ENCODE data around the gene ULK4.
A peak's percentile ranks its signal among the peaks of the same experiment; 100 is the strongest.
"Not testable (repeated sequence)": the region's sequence is repeated elsewhere in the genome, so short reads cannot be mapped to it uniquely, and the experiment has no call there.

Gene ULK4

GRCh38 chr3:41683666-41684350 lies 278.1 kb downstream of the ULK4 start:
- Histone ChIP-seq H3K4me1 (ENCODE audit: control insufficient read depth in 5 of 5, insufficient read depth in 5 of 5, low read length in 5 of 5) (peaks cover 0 to 26% (median 10%) of the 10 kb centered on the region in 5 donors), H3K9me3 (ENCODE audit: control insufficient read depth in 5 of 5, low read length in 5 of 5) (no peaks in the 10 kb centered on the region), H3K36me3 (ENCODE audit: control insufficient read depth in 5 of 5, insufficient read depth in 5 of 5, low read length in 5 of 5) (no peaks in the 10 kb centered on the region), H3K9ac (ENCODE audit: low read length in 5 of 5) (no peak overlapping the region), H3K27ac (ENCODE audit: low read depth, low read length) (no peak overlapping the region), H3K27me3 (ENCODE audit: control insufficient read depth in 5 of 5, insufficient read depth in 4 of 5, low read length in 5 of 5) (no peaks in the 10 kb centered on the region), H3K4me3 (ENCODE audit: low read depth in 1 of 5, low read length in 5 of 5) (no peak overlapping the region)

- Histone ChIP-seq H3K27me3 (ENCODE audit: control insufficient read depth in 5 of 5, insufficient read depth in 4 of 5, low read length in 5 of 5) (no peaks in the 10 kb centered on the region), H3K36me3 (ENCODE audit: control insufficient read depth in 5 of 5, insufficient read depth in 5 of 5, low read length in 5 of 5) (no peaks in the 10 kb centered on the region), H3K4me1 (ENCODE audit: control insufficient read depth in 5 of 5, insufficient read depth in 5 of 5, low read length in 5 of 5) (peaks cover 0 to 24% (median 10%) of the 10 kb centered on the region in 5 donors), H3K27ac (ENCODE audit: low read depth, low read length) (no peak overlapping the region), H3K9ac (ENCODE audit: low read length in 5 of 5) (no peak overlapping the region), H3K4me3 (ENCODE audit: low read depth in 1 of 5, low read length in 5 of 5) (no peak overlapping the region), H3K9me3 (ENCODE audit: control insufficient read depth in 5 of 5, low read length in 5 of 5) (no peaks in the 10 kb centered on the region)
These were observed 278.9 kb downstream of the ULK4 start for GRCh38 chr3:41682996-41683395.

GRCh38 chr3:41682382-41682781 lies 279.5 kb downstream of the ULK4 start:
- H3K4me1 ChIP-seq (ENCODE audit: control insufficient read depth in 5 of 5, insufficient read depth in 5 of 5, low read length in 5 of 5) = peaks cover 0 to 28% (median 10%) of the 10 kb centered on the region in 5 donors
- H3K9ac ChIP-seq (ENCODE audit: low read length in 5 of 5) = no peak overlapping the region
- no peak overlapping the region for H3K4me3 ChIP-seq (ENCODE audit: low read depth in 1 of 5, low read length in 5 of 5)
- no peaks in the 10 kb centered on the region for H3K9me3 ChIP-seq (ENCODE audit: control insufficient read depth in 5 of 5, low read length in 5 of 5)
- H3K27me3 ChIP-seq (ENCODE audit: control insufficient read depth in 5 of 5, insufficient read depth in 4 of 5, low read length in 5 of 5) = no peaks in the 10 kb centered on the region
- no peaks in the 10 kb centered on the region for H3K36me3 ChIP-seq (ENCODE audit: control insufficient read depth in 5 of 5, insufficient read depth in 5 of 5, low read length in 5 of 5)
- no peak overlapping the region for H3K27ac ChIP-seq (ENCODE audit: low read depth, low read length)

GRCh38 chr3:41681479-41681878 lies 280.4 kb downstream of the ULK4 start:
- Histone ChIP-seq H3K36me3 (ENCODE audit: control insufficient read depth in 5 of 5, insufficient read depth in 5 of 5, low read length in 5 of 5) (no peaks in the 10 kb centered on the region), H3K9ac (ENCODE audit: low read length in 5 of 5) (peak overlapping the region in 2 of 5 donors; percentile 1 to 46), H3K27ac (ENCODE audit: low read depth, low read length) (no peak overlapping the region), H3K4me1 (ENCODE audit: control insufficient read depth in 5 of 5, insufficient read depth in 5 of 5, low read length in 5 of 5) (peaks cover 0 to 28% (median 10%) of the 10 kb centered on the region in 5 donors), H3K9me3 (ENCODE audit: control insufficient read depth in 5 of 5, low read length in 5 of 5) (no peaks in the 10 kb centered on the region), H3K4me3 (ENCODE audit: low read depth in 1 of 5, low read length in 5 of 5) (peak overlapping the region; percentile 19 to 61 (median 39)), H3K27me3 (ENCODE audit: control insufficient read depth in 5 of 5, insufficient read depth in 4 of 5, low read length in 5 of 5) (no peaks in the 10 kb centered on the region)

- Histone ChIP-seq H3K36me3 (ENCODE audit: control insufficient read depth in 5 of 5, insufficient read depth in 5 of 5, low read length in 5 of 5) (no peaks in the 10 kb centered on the region), H3K27me3 (ENCODE audit: control insufficient read depth in 5 of 5, insufficient read depth in 4 of 5, low read length in 5 of 5) (no peaks in the 10 kb centered on the region), H3K4me1 (ENCODE audit: control insufficient read depth in 5 of 5, insufficient read depth in 5 of 5, low read length in 5 of 5) (peaks cover 0 to 28% (median 10%) of the 10 kb centered on the region in 5 donors), H3K9ac (ENCODE audit: low read length in 5 of 5) (no peak overlapping the region), H3K9me3 (ENCODE audit: control insufficient read depth in 5 of 5, low read length in 5 of 5) (no peaks in the 10 kb centered on the region), H3K27ac (ENCODE audit: low read depth, low read length) (no peak overlapping the region), H3K4me3 (ENCODE audit: low read depth in 1 of 5, low read length in 5 of 5) (peak overlapping the region in 2 of 5 donors; percentile 3 to 61)
These were observed 282.5 kb downstream of the ULK4 start for GRCh38 chr3:41679374-41679773.

GRCh38 chr3:41675102-41675501 lies 286.8 kb downstream of the ULK4 start:
- H3K27me3 ChIP-seq (ENCODE audit: control insufficient read depth in 5 of 5, insufficient read depth in 4 of 5, low read length in 5 of 5); H3K9ac ChIP-seq (ENCODE audit: low read length in 5 of 5); H3K27ac ChIP-seq (ENCODE audit: low read depth, low read length); H3K4me1 ChIP-seq (ENCODE audit: control insufficient read depth in 5 of 5, insufficient read depth in 5 of 5, low read length in 5 of 5); H3K9me3 ChIP-seq (ENCODE audit: control insufficient read depth in 5 of 5, low read length in 5 of 5); H3K4me3 ChIP-seq (ENCODE audit: low read depth in 1 of 5, low read length in 5 of 5); H3K36me3 ChIP-seq (ENCODE audit: control insufficient read depth in 5 of 5, insufficient read depth in 5 of 5, low read length in 5 of 5): not testable (repeated sequence)

- H3K36me3 ChIP-seq (ENCODE audit: control insufficient read depth in 5 of 5, insufficient read depth in 5 of 5, low read length in 5 of 5) = no peaks in the 10 kb centered on the region
- no peaks in the 10 kb centered on the region for H3K27me3 ChIP-seq (ENCODE audit: control insufficient read depth in 5 of 5, insufficient read depth in 4 of 5, low read length in 5 of 5)
- no peak overlapping the region for H3K4me3 ChIP-seq (ENCODE audit: low read depth in 1 of 5, low read length in 5 of 5)
- no peak overlapping the region for H3K9ac ChIP-seq (ENCODE audit: low read length in 5 of 5)
- H3K4me1 ChIP-seq (ENCODE audit: control insufficient read depth in 5 of 5, insufficient read depth in 5 of 5, low read length in 5 of 5) = peaks cover 0 to 5% (median 0%) of the 10 kb centered on the region in 5 donors
- H3K27ac ChIP-seq (ENCODE audit: low read depth, low read length) = no peak overlapping the region
- H3K9me3 ChIP-seq (ENCODE audit: control insufficient read depth in 5 of 5, low read length in 5 of 5) = peaks cover 0 to 5% (median 0%) of the 10 kb centered on the region in 5 donors
These were observed 287.5 kb downstream of the ULK4 start for GRCh38 chr3:41674449-41674848.

GRCh38 chr3:41673650-41674049 lies 288.3 kb downstream of the ULK4 start:
- H3K27ac ChIP-seq (ENCODE audit: low read depth, low read length) = no peak overlapping the region
- peaks cover 0 to 5% (median 0%) of the 10 kb centered on the region in 5 donors for H3K9me3 ChIP-seq (ENCODE audit: control insufficient read depth in 5 of 5, low read length in 5 of 5)
- H3K4me1 ChIP-seq (ENCODE audit: control insufficient read depth in 5 of 5, insufficient read depth in 5 of 5, low read length in 5 of 5) = peaks cover 0 to 5% (median 0%) of the 10 kb centered on the region in 5 donors
- H3K4me3 ChIP-seq (ENCODE audit: low read depth in 1 of 5, low read length in 5 of 5) = no peak overlapping the region
- no peaks in the 10 kb centered on the region for H3K27me3 ChIP-seq (ENCODE audit: control insufficient read depth in 5 of 5, insufficient read depth in 4 of 5, low read length in 5 of 5)
- no peak overlapping the region for H3K9ac ChIP-seq (ENCODE audit: low read length in 5 of 5)
- H3K36me3 ChIP-seq (ENCODE audit: control insufficient read depth in 5 of 5, insufficient read depth in 5 of 5, low read length in 5 of 5) = no peaks in the 10 kb centered on the region

- Histone ChIP-seq H3K27ac (ENCODE audit: low read depth, low read length) (no peak overlapping the region), H3K36me3 (ENCODE audit: control insufficient read depth in 5 of 5, insufficient read depth in 5 of 5, low read length in 5 of 5) (peaks cover 0 to 20% (median 6%) of the 10 kb centered on the region in 5 donors), H3K9me3 (ENCODE audit: control insufficient read depth in 5 of 5, low read length in 5 of 5) (peaks cover 0 to 15% (median 11%) of the 10 kb centered on the region in 5 donors), H3K4me1 (ENCODE audit: control insufficient read depth in 5 of 5, insufficient read depth in 5 of 5, low read length in 5 of 5) (no peaks in the 10 kb centered on the region), H3K9ac (ENCODE audit: low read length in 5 of 5) (no peak overlapping the region), H3K4me3 (ENCODE audit: low read depth in 1 of 5, low read length in 5 of 5) (no peak overlapping the region), H3K27me3 (ENCODE audit: control insufficient read depth in 5 of 5, insufficient read depth in 4 of 5, low read length in 5 of 5) (no peaks in the 10 kb centered on the region)
These were observed 293.5 kb downstream of the ULK4 start for GRCh38 chr3:41668379-41668778.

- H3K9ac ChIP-seq (ENCODE audit: low read length in 5 of 5) = no peak overlapping the region
- peaks cover 0 to 23% (median 9%) of the 10 kb centered on the region in 5 donors for H3K36me3 ChIP-seq (ENCODE audit: control insufficient read depth in 5 of 5, insufficient read depth in 5 of 5, low read length in 5 of 5)
- H3K27me3 ChIP-seq (ENCODE audit: control insufficient read depth in 5 of 5, insufficient read depth in 4 of 5, low read length in 5 of 5) = no peaks in the 10 kb centered on the region
- H3K27ac ChIP-seq (ENCODE audit: low read depth, low read length) = no peak overlapping the region
- no peaks in the 10 kb centered on the region for H3K4me1 ChIP-seq (ENCODE audit: control insufficient read depth in 5 of 5, insufficient read depth in 5 of 5, low read length in 5 of 5)
- no peak overlapping the region for H3K4me3 ChIP-seq (ENCODE audit: low read depth in 1 of 5, low read length in 5 of 5)
- peaks cover 0 to 12% (median 10%) of the 10 kb centered on the region in 5 donors for H3K9me3 ChIP-seq (ENCODE audit: control insufficient read depth in 5 of 5, low read length in 5 of 5)
These were observed 299.6 kb downstream of the ULK4 start for GRCh38 chr3:41662288-41662687.
